Purkinje cell (primary cell): ENCODE measurements around the gene EZH2. TPM values are rescaled to one million over a fixed set of nuclear protein-coding genes. Genes with fewer than 3 reads are reported as not detected.

ENCODE experiments used
- polyA plus RNA-seq: library from polyadenylated mRNA; unstranded; fragments of >200 nt; fragmentation: Nextera tagmentation; gene quantifications from 2 replicates; pipeline ENCODE4 v1.2.1, GENCODE V29; 2014

Gene EZH2
- polyA plus RNA-seq = 0.48 TPM in 1 of 2 replicates, not detected in the other

DNA sequence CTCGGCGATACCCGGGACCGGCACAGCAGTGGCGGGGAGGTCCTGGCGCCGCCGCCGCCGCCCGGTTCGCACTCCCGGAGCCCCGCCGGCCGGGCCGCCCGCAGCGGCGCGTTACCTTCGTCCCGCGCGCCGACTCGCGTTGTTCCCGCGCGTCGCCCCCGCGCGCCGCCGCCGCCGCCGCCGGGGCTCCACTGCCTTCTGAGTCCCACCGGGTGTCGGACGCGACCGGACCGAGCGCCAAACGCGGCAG, at the start of gene EZH2:
EZH2 (minus strand) TSS at position 243 of the 250 bp plus-strand sequence. CDS start 36,993 bp downstream, outside the sequence.

Other genes starting within 250 kb of the EZH2 start
- 36.4 and 40.9 TPM in 2 replicates for gene CUL1, start 185.4 kb downstream of the EZH2 start, polyA plus RNA-seq
- 18.5 and 22.8 TPM in 2 replicates for gene PDIA4, start 144.2 kb upstream of the EZH2 start, polyA plus RNA-seq
- gene ZNF786, start 206.4 kb upstream of the EZH2 start, polyA plus RNA-seq = 0.29 and 1.8 TPM in 2 replicates
- 0.45 and 2.4 TPM in 2 replicates for gene ZNF425, start 242.0 kb upstream of the EZH2 start, polyA plus RNA-seq